Lower leg skin (tissue), 4 donors: Measurements from ENCODE around the gene ITIH4. TPM values are rescaled to one million over a fixed set of nuclear protein-coding genes. Genes with fewer than 3 reads are reported as not detected.

Experiments
- DNase-seq, 2 donors: peaks; one replicate each; pipeline ENCODE4 v3.0.0-alpha.2; 2019; ENCODE audit warnings: low spot score in 2 of 2
- H3K4me3 ChIP-seq: fragments of 200-600 bp; sonication (generic); 2 replicates; pipeline ENCODE4 v1.5.1; 2017; ENCODE audit warnings: mild to moderate bottlenecking, low read depth; ENCODE audit not compliant: poor library complexity, severe bottlenecking
- CTCF ChIP-seq, 3 donors: fragments of 450-650 bp; IDR thresholded peaks; one replicate each; pipeline ENCODE4 v1.5.1; 2016; ENCODE audit warnings: antibody characterized with exemption in 3 of 3, mild to moderate bottlenecking in 3 of 3, moderate library complexity in 2 of 3
- POLR2A ChIP-seq, 2 donors: fragments of 450-650 bp; IDR thresholded peaks; one replicate each; pipeline ENCODE4 v1.6.1; 2016 to 2017; ENCODE audit warnings: antibody characterized with exemption in 2 of 2, mild to moderate bottlenecking in 1 of 2, moderate library complexity in 1 of 2
- WGBS, 2 donors: methylation state at CpG; one replicate each; pipeline ENCODE4 v1.1.5; 2018; 5-methylcytosine and 5-hydroxymethylcytosine counted together
- intact Hi-C: fragments of 100-400 bp; cut with DNase I; formaldehyde crosslinking; loops from one replicate; pipeline ENCODE4 v1.15.0; 2023; ENCODE audit warnings: low total_unique reads
- total RNA-seq, 4 donors: library from RNA; depleted of rRNA; stranded (reverse); fragments of >200 nt; gene quantifications; one replicate each; pipeline ENCODE4 v1.1.0, GENCODE V29; 2016

The ITIH4 gene
- total RNA-seq, 4 donors from 2014 or later: 0.38 to 3.6 (median 2.5) TPM

- H3K4me3 ChIP-seq: no peak overlapping the region
- DNase-seq: no peak
- intact Hi-C loops: no loop called here
- TF ChIP-seq CTCF (IDR thresholded peaks at IDR 0.05) (no peak), POLR2A (IDR thresholded peaks at IDR 0.05) (no peak)
- WGBS, 2 donors: 87 to 91% methylated on average over 9 of the region's 9 CpGs
Measured at GRCh38 chr3:52874864-52875587, 44.6 kb upstream of the ITIH4 start.

- intact Hi-C loops: no loop called here
- TF ChIP-seq CTCF (IDR thresholded peaks at IDR 0.05): no peak
- no peak for TF ChIP-seq POLR2A (IDR thresholded peaks at IDR 0.05)
- no peak for DNase-seq
- WGBS, 2 donors: 64 to 71% methylated on average over 5 of the region's 5 CpGs
- H3K4me3 ChIP-seq: no peak overlapping the region
Measured at GRCh38 chr3:52874160-52874701, 43.8 kb upstream of the ITIH4 start.

- TF ChIP-seq CTCF (IDR thresholded peaks at IDR 0.05) (no peak), POLR2A (IDR thresholded peaks at IDR 0.05) (no peak)
- 58 to 66% methylated on average over 8 of the region's 8 CpGs for WGBS, 2 donors
- H3K4me3 ChIP-seq: no peak overlapping the region
- DNase-seq: no peak
- intact Hi-C loops: no loop called here
Measured at GRCh38 chr3:52873433-52874159, 43.1 kb upstream of the ITIH4 start.

- WGBS, 2 donors: 76 to 86% methylated on average over 3 of the region's 3 CpGs
- TF ChIP-seq CTCF (IDR thresholded peaks at IDR 0.05): no peak
- TF ChIP-seq POLR2A (IDR thresholded peaks at IDR 0.05): no peak
- intact Hi-C loops: no loop called here
- no peak overlapping the region for H3K4me3 ChIP-seq
- no peak for DNase-seq
Measured at GRCh38 chr3:52872245-52872644, 41.8 kb upstream of the ITIH4 start.

GRCh38 chr3:52871761-52872160 lies 41.3 kb upstream of the ITIH4 start:
- WGBS, 2 donors: 84 to 89% methylated on average over 9 of the region's 9 CpGs
- H3K4me3 ChIP-seq: no peak overlapping the region
- TF ChIP-seq CTCF (IDR thresholded peaks at IDR 0.05): no peak
- no peak for TF ChIP-seq POLR2A (IDR thresholded peaks at IDR 0.05)
- DNase-seq: no peak
- intact Hi-C loops: no loop called here
